GM13976 (cell line): ENCODE measurements around the gene KCNA4.
"Not testable (repeated sequence)": the region's sequence is repeated elsewhere in the genome, so short reads cannot be mapped to it uniquely, and the experiment has no call there.

Experiments used
- DNase-seq: peaks from one replicate; pipeline ENCODE4 v3.0.0; 2012; ENCODE audit warnings: low spot score
- in situ Hi-C: fragments of 300-500 bp; cut with MboI; formaldehyde crosslinking; loops from one replicate; pipeline ENCODE4 v1.12.0; 2022; ENCODE audit warnings: low sequenced_read_pairs, mixed read lengths, inconsistent platforms; ENCODE audit not compliant: unreplicated experiment
- TF ChIP-seq, protein P1 (sequence below): IDR thresholded peaks from 2 replicates; pipeline ENCODE4 v1.5.1; 2012; ENCODE audit warnings: borderline replicate concordance, mild to moderate bottlenecking; ENCODE audit not compliant: insufficient read depth; ENCODE audit errors: extremely low read depth, missing control alignments, control extremely low read depth

The KCNA4 gene

DNA sequence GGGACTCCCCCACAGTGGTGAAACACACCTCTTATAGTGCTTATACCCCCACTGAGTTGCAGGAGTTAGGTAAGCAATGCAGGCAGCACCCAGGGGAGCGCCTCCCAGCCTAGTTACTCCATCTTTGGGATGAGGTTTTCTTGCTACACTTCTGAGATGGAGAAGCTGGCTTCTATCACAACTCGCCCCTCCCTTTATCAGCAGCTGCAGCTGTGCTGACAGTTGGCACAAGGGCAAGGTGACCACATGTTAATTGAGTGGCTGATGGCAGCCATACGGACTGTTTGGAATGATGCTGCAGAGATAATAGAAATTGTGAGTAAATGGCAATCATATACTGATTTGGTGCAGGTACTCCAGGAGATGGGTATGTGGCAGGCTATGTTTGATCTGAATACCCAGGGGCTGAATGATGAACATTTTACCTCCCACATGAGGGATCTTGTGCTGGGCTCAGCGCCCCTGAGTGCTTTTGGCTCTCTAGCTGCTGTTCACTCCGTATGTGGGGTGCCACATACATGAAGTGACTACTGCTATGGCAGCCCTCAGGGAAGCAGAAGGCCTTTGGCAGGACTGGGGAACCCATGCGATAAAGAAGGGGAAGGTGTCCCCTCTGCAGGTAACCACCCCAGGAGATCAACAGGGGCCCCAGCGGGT, 29.2 kb upstream of the KCNA4 start:
- in situ Hi-C loops: no loop called here
- no peak for DNase-seq
- TF ChIP-seq, protein P1, sequence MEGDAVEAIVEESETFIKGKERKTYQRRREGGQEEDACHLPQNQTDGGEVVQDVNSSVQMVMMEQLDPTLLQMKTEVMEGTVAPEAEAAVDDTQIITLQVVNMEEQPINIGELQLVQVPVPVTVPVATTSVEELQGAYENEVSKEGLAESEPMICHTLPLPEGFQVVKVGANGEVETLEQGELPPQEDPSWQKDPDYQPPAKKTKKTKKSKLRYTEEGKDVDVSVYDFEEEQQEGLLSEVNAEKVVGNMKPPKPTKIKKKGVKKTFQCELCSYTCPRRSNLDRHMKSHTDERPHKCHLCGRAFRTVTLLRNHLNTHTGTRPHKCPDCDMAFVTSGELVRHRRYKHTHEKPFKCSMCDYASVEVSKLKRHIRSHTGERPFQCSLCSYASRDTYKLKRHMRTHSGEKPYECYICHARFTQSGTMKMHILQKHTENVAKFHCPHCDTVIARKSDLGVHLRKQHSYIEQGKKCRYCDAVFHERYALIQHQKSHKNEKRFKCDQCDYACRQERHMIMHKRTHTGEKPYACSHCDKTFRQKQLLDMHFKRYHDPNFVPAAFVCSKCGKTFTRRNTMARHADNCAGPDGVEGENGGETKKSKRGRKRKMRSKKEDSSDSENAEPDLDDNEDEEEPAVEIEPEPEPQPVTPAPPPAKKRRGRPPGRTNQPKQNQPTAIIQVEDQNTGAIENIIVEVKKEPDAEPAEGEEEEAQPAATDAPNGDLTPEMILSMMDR: no peak

DNA sequence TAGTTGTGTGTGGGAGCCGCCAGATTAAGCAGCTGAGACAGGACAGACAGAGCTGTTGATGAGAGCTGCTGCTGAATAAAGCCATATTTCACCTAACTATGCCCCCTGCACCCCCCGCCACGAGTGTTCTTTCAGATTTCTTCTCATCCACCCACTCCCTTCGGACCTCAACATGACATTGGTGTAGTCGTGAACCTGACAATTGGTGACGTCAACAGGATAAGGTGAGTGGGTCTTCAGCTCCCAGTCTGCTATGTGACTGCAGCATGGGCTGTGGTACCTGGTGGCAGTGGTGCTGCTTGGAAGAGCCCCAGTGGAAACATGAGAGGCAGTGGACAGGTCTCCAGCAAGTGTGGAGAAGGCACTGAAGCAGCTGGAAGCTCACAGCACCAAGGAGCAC, 28.3 kb upstream of the KCNA4 start:
- no peak for DNase-seq
- TF ChIP-seq, protein P1: no peak
- in situ Hi-C loops: no loop called here

DNA sequence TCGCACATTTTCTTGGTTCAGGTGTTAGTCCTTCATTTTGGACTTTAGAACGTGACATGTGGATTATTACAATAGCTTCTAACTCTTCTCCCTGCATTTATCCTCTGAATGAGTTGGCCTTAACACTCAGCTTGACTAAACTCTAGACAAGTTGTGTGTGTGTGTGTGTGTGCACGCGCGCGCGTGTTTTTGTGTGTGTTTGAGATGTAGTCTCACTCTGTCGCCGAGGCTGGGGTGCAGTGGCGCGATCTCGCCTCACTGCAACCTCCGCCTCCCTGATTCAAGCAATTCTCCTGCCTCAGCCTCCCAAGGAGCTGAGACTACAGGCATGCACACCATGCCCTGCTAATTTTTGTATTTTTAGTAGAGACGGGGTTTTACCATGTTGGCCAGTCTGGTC, 24.3 kb upstream of the KCNA4 start:
- no peak for DNase-seq
- in situ Hi-C loops: no loop called here
- TF ChIP-seq, protein P1: no peak

DNA sequence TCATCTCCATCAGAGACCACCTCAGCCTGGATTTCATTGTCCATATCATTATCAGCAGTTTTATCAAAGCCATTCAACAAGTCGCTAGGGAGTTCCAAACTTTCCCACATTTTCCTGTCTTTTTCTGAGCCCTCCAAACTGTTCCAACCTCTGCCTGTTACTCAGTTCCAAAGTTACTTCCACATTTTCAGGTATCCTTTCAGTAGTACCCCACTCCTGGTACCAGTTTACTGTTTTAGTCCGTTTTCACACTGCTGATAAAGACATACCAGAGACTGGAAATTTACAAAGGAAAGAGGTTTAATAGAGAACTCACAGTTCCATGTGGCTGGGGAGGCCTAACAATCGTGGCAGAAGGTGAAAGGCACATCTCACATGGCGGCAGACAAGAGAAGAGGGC, 17.9 kb upstream of the KCNA4 start:
- in situ Hi-C loops, DNase-seq: not testable (repeated sequence)

DNA sequence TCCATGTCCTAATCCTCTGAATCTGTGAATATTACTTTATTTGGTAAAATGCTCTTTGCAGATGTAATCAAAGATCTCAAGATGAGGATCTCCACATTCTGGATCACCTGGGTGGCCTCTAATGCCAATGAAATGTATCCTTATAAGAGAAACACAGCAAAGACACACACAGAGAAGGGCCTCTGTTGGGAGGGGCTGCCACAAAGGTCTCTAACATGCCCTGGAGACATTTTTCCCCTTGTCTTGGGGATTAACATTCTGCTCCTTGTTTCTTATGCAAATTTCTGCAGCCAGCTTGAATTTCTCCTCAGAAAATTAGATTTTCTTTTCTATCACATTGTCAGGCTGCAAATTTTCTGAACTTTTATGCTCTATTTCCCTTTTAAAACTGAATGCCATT, 17.3 kb upstream of the KCNA4 start:
- in situ Hi-C loops, DNase-seq: not testable (repeated sequence)

DNA sequence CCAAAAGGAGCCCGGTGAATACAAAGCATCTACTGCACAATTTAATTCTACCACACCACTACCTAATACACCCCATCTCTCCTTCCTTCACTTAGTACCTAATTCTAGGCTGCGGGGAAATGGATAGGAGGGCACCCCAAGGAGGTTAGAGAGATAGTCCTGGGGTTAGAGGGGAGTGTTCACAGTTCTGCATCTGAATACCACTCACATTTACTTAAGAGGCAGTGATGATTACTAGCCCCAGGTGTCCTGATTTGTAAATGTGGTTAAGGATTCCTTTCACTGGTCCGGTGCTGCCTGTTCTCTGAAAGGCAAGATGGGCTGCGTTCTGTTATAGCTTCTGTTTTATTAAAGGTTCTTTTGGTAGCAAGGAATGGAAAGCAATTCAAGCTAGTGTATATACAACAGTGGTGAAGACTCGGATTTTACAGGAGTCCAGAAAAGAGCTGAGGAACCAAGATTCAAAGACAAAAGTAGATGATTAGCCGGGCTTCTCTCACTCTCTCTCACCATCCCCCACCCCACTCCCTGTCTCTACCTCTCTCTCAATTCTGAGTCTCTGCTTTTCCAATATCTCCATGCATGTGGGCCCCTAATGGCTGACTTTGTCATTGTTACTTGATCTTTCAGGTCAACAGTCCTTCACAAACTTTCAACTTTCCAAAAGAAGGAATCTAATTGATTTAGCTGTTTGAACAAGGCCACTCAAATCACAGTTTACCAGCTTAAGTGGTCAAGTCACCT, 8.7 kb upstream of the KCNA4 start:
- in situ Hi-C loops: no loop called here
- DNase-seq: no peak
- TF ChIP-seq, protein P1: no peak

DNA sequence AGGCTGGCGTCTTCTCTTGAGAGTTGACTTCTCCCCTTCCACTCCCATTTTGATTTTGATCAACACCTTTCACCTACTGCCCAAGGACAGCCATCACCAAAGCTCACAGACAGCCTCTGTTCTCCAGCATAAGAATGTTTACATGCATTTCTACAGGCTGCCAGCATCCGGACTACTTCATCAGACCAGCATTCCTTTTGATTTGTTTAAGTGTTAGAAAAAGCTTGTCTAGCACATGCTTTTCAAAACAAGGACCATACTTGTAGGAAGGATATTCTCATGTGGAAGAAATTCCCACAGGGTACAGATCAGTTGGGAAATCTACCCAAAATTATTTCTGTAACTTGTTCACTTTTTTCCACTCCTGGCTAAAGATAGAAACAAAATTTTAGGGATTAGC, 6.2 kb upstream of the KCNA4 start:
- in situ Hi-C loops: no loop called here
- TF ChIP-seq, protein P1: no peak

More for the DNA sequence above, 6.2 kb upstream of the KCNA4 start:
- no peak for DNase-seq
